Inferior parietal cortex (tissue), 1 donor: ENCODE measurements around the gene CELA2A.
"Not testable (repeated sequence)": the region's sequence is repeated elsewhere in the genome, so short reads cannot be mapped to it uniquely, and the experiment has no call there.

Source experiments
- DNase-seq: peaks from one replicate; pipeline ENCODE4 v3.0.0-alpha.2; 2016; ENCODE audit errors: extremely low spot score

CELA2A gene

GRCh38 chr1:15425521-15425920 is 31.0 kb upstream of the CELA2A start:
- DNase-seq = no peak

DNA sequence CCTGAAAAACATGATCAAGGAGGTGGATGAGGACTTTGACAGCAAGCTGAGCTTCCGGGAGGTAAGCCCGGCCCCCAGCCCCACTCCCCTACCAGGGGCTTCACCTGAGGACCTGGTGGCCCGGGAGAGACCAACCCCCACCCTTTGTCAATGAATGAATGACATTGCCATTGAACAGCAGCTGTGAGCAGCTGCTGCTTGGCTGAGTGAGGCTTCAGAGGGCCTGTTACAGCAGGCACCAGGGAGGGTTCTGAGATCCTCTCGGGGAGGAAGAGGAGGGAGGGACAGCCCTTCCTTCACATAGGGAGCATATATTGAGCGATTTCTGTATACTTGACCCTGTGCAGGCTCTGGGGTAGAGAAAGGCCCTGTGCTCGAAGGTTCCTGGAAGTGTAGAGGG is 30.6 kb upstream of the CELA2A start:
- DNase-seq = no peak

DNA sequence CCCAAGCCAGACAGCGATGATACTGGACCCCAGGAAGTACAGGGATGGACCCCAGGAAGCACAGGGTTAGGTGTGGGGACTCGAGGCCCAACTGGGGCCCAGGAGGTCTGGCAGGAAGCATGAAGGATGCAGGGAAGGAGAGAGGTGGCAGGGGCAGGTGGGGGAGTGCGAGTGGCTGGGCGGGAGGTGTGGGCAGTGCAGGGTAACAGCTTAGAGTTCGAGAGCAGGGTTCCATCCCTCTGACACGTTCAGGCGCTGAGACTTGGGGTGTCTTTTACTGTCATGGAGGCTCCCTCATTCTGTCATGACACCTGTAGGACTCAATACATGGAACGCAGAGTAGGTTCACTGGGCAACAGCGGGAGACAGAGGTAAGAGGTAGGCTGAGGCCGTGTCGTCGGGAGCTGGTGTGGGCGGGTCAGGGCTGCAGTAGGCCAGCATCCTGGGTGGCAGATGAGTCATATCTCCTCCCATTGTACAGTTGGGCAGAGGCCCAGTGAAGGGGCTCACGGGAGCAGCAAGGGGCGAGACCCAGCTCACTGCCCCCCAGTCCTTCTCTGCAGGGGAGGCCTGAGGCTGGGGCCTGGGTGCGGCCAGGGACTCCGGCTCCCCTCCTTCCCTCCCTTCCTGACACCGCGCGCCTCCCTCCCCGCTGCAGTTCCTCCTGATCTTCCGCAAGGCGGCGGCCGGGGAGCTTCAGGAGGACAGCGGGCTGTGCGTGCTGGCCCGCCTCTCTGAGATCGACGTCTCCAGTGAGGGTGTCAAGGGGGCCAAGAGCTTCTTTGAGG is 29.8 kb upstream of the CELA2A start:
- no peak for DNase-seq

DNA sequence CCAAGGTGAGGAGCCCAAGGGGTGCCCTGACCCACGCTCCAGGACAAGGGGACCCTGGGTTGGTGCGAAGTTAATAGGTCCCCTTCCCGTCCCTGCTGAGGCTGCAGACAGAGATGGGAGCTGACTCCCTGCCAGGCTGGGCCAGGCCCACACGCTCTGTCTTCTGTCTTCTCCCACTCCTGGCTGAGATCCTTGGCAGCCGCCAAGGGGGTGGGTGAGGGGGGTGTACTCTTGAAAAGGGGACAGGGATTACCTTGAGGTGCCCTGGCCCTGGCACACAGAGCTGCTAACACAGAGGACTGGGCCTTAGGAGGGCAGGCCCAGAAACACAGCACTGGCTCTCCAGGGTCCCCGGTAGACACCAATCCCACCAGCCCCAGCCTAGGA is 29.3 kb upstream of the CELA2A start:
- DNase-seq = no peak

GRCh38 chr1:15428252-15428651 is 28.3 kb upstream of the CELA2A start:
- not testable (repeated sequence) for DNase-seq

- DNase-seq = no peak
Measured at GRCh38 chr1:15428815-15429435, 27.6 kb upstream of the CELA2A start.

- DNase-seq = no peak
Measured at GRCh38 chr1:15429701-15430149, 26.8 kb upstream of the CELA2A start.

DNA sequence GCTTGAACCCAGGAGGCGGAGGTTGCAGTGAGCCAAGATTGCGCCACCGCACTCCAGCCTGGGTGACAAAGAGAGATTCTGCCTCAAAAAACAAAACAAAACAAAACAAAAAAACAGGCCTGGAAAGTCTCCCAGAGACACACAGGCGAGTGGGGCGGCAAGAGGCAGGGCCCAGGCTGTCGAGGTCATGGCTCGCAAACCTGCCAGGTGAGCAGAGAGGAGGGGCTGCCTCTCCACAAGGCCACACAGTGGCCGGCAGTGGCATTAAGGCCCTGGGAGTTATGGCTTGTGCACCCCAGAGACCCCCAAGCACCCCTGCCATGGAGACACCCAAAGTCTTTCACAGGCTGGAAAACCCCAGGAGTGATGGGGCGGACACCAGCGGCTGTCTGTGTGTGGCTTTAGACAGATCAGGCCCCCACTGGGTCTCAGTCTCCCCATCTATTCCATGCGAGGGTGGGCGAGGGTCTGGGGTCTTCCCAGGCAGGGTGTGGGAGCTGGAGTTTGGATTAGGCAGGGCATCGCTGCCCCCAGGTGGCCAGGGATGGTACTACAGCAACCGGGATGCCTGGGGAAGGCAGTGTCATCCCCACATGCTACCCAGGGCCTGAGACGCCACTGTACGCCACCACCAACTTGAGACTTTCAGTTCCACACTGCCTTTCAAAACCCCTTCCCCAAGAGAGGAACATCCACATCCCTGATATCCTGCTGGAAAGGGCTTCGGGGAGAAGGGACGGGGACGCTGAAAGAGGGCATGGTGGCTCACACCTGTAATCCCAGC is 25.6 kb upstream of the CELA2A start:
- peak; percentile 78 for DNase-seq

- no peak for DNase-seq
Measured at GRCh38 chr1:15431571-15431948, 25.0 kb upstream of the CELA2A start.

GRCh38 chr1:15432324-15432723 is 24.2 kb upstream of the CELA2A start:
- no peak for DNase-seq

DNA sequence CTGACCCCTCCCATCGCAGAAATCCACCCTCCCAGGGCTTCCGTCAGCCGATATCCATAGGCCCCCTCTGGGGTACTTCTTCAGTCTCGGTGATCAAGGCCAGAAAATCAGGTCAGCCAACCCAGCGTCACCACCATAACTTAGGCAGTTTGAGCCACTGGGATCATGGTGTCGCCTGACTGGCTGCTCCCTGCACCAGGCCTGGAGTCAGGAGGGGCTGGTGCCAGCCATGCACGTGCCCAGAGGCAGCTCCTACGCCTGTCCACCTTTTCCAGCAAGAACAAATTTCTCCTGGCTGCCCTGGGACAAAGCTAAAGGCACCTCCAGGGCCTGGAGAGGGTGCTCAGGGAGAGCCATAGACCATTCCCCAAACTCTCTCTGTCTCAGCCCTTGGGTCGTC is 23.1 kb upstream of the CELA2A start:
- no peak for DNase-seq

- not testable (repeated sequence) for DNase-seq
Measured at GRCh38 chr1:15434739-15435138, 21.8 kb upstream of the CELA2A start.

GRCh38 chr1:15435239-15436077 is 21.1 kb upstream of the CELA2A start:
- DNase-seq = no peak

- DNase-seq = no peak
Measured at GRCh38 chr1:15436881-15437442, 19.6 kb upstream of the CELA2A start.

DNA sequence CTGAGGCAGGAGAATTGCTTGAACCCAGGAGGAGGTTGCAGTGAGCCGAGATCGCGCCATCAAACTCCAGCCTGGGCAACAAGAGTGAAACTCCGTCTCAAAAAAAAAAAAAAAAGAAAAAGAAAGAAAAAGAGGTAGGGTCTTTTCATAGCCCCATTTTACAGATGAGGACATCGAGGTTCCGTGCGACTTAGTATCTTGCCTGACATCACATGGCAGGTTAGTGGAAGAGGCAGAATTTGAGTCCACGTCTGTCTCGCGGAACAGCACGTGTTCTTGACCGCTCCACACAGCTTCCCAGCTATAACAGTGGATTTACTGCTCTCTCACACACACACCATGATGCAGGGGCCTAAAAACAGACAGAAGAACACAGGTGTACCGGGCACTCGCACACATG is 17.2 kb upstream of the CELA2A start:
- DNase-seq = no peak

- no peak for DNase-seq
Measured at GRCh38 chr1:15440357-15440756, 16.2 kb upstream of the CELA2A start.

DNA sequence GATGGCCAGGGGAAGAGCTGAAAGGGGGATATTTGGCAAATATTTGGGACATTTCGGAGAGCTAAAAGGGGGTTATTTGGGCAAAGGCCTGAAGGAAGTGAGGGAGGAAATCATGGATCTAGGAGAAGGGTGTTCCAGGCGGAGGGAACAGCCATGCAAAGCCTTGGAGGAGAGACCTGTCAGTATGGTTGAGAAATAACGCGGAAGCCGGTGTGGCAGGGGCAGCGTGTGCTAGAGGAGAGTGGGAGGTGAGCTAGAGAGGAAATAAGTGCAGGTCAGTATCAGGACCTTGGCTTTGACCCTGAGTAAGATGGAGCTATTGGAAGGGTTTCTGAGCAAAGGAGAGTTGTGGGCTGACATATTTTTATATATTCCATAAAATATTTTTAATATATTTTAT is 15.3 kb upstream of the CELA2A start:
- DNase-seq = no peak

DNA sequence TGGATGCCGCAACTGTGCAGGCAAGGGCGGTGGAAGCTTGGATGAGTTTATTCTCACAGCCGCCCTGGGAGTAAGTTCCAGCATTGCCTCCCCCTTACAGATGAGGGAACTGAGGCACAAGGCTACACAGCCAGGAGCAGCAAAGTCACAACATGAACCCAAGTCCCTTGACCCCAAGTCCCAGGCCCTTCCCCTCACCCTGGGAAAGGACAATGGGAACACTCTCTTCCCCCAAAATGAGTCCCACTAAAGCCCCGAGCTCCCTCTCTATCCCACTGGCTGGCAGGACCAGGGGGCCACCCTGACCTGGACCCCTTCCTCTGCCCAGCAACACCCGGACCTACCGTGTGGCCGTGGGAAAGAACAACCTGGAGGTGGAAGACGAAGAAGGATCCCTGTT is 14.4 kb upstream of the CELA2A start:
- no peak for DNase-seq

GRCh38 chr1:15442759-15443158 is 13.8 kb upstream of the CELA2A start:
- DNase-seq = no peak

- no peak for DNase-seq
Measured at GRCh38 chr1:15443281-15443680, 13.3 kb upstream of the CELA2A start.
